ENCODE results near the gene CFAP53. TPM values are rescaled to one million over a fixed set of nuclear protein-coding genes. Genes with fewer than 3 reads are reported as not detected.

Gene CFAP53
- under 1 TPM in 1 of 2 donors, not detected in 1; 0.30 TPM for total RNA-seq

- TF ChIP-seq CTCF (IDR thresholded peaks at IDR 0.05) = no peak
- H3K4me1 ChIP-seq = peaks cover 0 to 29% of the 10 kb centered on the region in 2 donors
- no peaks in the 10 kb centered on the region for H3K27me3 ChIP-seq
- H3K27ac ChIP-seq = peak within 1 kb of the TSS; percentile 27 to 66
- DNase-seq (ENCODE audit: low spot score) = peak; percentile 92
- no peaks in the 10 kb centered on the region for H3K9me3 ChIP-seq
- peak within 1 kb of the TSS; percentile 63 to 68 for H3K4me3 ChIP-seq
- peaks cover 17% of the 10 kb centered on the region for H3K36me3 ChIP-seq
These were observed at the start of gene CFAP53 for GRCh38 chr18:50266248-50266704. Gene CFAP53, minus strand, starts transcription at chr18:50266495. Its CDS starts 91 bp downstream, at chr18:50266404.

GRCh38 chr18:50315100-50315871 is 49.0 kb upstream of the CFAP53 start:
- H3K4me3 ChIP-seq = no peak overlapping the region
- no peaks in the 10 kb centered on the region for H3K27me3 ChIP-seq
- H3K9me3 ChIP-seq = no peaks in the 10 kb centered on the region
- no peak for TF ChIP-seq CTCF (IDR thresholded peaks at IDR 0.05)
- no peak overlapping the region for H3K27ac ChIP-seq
- no peaks in the 10 kb centered on the region for H3K4me1 ChIP-seq
- H3K36me3 ChIP-seq = no peaks in the 10 kb centered on the region
- DNase-seq (ENCODE audit: low spot score) = no peak

GRCh38 chr18:50313873-50314460 is 47.7 kb upstream of the CFAP53 start:
- no peak overlapping the region for H3K27ac ChIP-seq
- no peak for TF ChIP-seq CTCF (IDR thresholded peaks at IDR 0.05)
- H3K36me3 ChIP-seq = no peaks in the 10 kb centered on the region
- no peak overlapping the region for H3K4me3 ChIP-seq
- no peak for DNase-seq (ENCODE audit: low spot score)
- no peaks in the 10 kb centered on the region for H3K9me3 ChIP-seq
- no peaks in the 10 kb centered on the region for H3K27me3 ChIP-seq
- H3K4me1 ChIP-seq = no peaks in the 10 kb centered on the region

- no peak for TF ChIP-seq CTCF (IDR thresholded peaks at IDR 0.05)
- Histone ChIP-seq H3K27me3 (no peaks in the 10 kb centered on the region), H3K4me3 (no peak overlapping the region), H3K9me3 (no peaks in the 10 kb centered on the region), H3K4me1 (no peaks in the 10 kb centered on the region), H3K36me3 (no peaks in the 10 kb centered on the region), H3K27ac (no peak overlapping the region)
- DNase-seq (ENCODE audit: low spot score) = no peak
These were observed 46.8 kb upstream of the CFAP53 start for GRCh38 chr18:50313031-50313607.

- Histone ChIP-seq H3K27me3 (no peaks in the 10 kb centered on the region), H3K27ac (no peak overlapping the region), H3K4me1 (no peaks in the 10 kb centered on the region), H3K36me3 (no peaks in the 10 kb centered on the region), H3K4me3 (no peak overlapping the region), H3K9me3 (no peaks in the 10 kb centered on the region)
- DNase-seq (ENCODE audit: low spot score) = no peak
- no peak for TF ChIP-seq CTCF (IDR thresholded peaks at IDR 0.05)
These were observed 46.2 kb upstream of the CFAP53 start for GRCh38 chr18:50312296-50313030.

Data from right atrium auricular region (tissue), 2 donors.